GM12875 (cell line): ENCODE results near the gene GGPS1.
A peak's percentile ranks its signal among the peaks of the same experiment; 100 is the strongest.

Source experiments
- H3K4me3 ChIP-seq: one replicate; pipeline ENCODE4 v1.5.1; 2011; ENCODE audit warnings: low read depth, low read length, control low read depth
- CTCF ChIP-seq: IDR thresholded peaks from 2 replicates; pipeline ENCODE4 v1.5.1; 2011; ENCODE audit warnings: low read depth, mild to moderate bottlenecking, control low read depth, inconsistent platforms, low read length, moderate library complexity, borderline replicate concordance; ENCODE audit not compliant: insufficient read depth

GGPS1 gene

GRCh38 chr1:235326719-235327558 lies 1.4 kb upstream of the GGPS1 start:
- no peak for TF ChIP-seq CTCF
- peak overlapping the region; percentile 96 for H3K4me3 ChIP-seq

GRCh38 chr1:235327559-235328270 lies 655 bp upstream of the GGPS1 start, which contains the start of gene ARID4B:
Gene ARID4B (minus strand): TSS chr1:235328179. CDS start chr1:235326919, 1,260 bp downstream.
- H3K4me3 ChIP-seq, result peak within 1 kb of the TSS; percentile 96
- TF ChIP-seq CTCF, result no peak

GRCh38 chr1:235329139-235329902 lies 951 bp downstream of the GGPS1 start:
- 0 out of 2 replicates have a peak, but pooled peaks have one; percentile 1 for TF ChIP-seq CTCF
- H3K4me3 ChIP-seq, result peak overlapping the region; percentile 62

GRCh38 chr1:235330918-235331285 lies 2.5 kb downstream of the GGPS1 start:
- no peak for TF ChIP-seq CTCF
- no peak overlapping the region for H3K4me3 ChIP-seq

GRCh38 chr1:235331401-235331800 lies 3.0 kb downstream of the GGPS1 start:
- no peak for TF ChIP-seq CTCF
- no peak overlapping the region for H3K4me3 ChIP-seq

GRCh38 chr1:235336903-235337302 lies 8.5 kb downstream of the GGPS1 start:
- H3K4me3 ChIP-seq, result no peak overlapping the region
- TF ChIP-seq CTCF, result no peak
